Measurements from ENCODE around the gene AP3S2.
A peak's percentile ranks its signal among the peaks of the same experiment; 100 is the strongest.
"Not testable (repeated sequence)": the region's sequence is repeated elsewhere in the genome, so short reads cannot be mapped to it uniquely, and the experiment has no call there.

AP3S2 gene

GRCh38 chr15:89893027-89893426 lies 767 bp downstream of the AP3S2 start:
- H3K4me3 ChIP-seq (ENCODE audit: low read length) = peak overlapping the region; percentile 80
- TF ChIP-seq ZNF274 (IDR thresholded peaks at IDR 0.05; ENCODE audit: low read depth, low read length) = no peak

- no peak overlapping the region for H3K4me3 ChIP-seq (ENCODE audit: low read length)
Measured at GRCh38 chr15:89888214-89888804, 5.5 kb downstream of the AP3S2 start.

DNA sequence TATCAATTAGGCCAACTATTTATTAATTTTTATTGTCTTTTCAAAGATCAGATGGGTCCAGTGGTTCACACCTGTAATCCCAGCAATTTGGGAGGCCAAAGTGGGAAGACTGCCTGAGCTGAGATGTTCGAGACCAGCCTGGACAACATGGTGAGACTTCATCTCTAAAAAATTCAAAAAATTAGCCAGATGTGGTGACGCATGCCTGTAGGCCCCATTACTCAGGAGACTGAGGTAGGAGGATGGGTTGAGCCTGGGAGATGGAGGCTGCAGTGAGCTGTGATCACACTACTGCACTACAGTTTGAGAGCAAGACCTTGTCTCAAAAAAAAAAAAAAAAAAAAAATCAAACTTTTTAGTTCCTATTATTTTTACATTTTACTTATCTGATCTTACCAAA lies 8.2 kb downstream of the AP3S2 start:
- TF ChIP-seq ZNF274 (IDR thresholded peaks at IDR 0.05; ENCODE audit: low read depth, low read length) = no peak
- H3K4me3 ChIP-seq (ENCODE audit: low read length) = no peak overlapping the region

More at GRCh38 chr15:89888214-89888804, 5.5 kb downstream of the AP3S2 start:
- no peak for TF ChIP-seq ZNF274 (IDR thresholded peaks at IDR 0.05; ENCODE audit: low read depth, low read length)

GRCh38 chr15:89885179-89885578 lies 8.6 kb downstream of the AP3S2 start:
- not testable (repeated sequence) for H3K4me3 ChIP-seq (ENCODE audit: low read length)

DNA sequence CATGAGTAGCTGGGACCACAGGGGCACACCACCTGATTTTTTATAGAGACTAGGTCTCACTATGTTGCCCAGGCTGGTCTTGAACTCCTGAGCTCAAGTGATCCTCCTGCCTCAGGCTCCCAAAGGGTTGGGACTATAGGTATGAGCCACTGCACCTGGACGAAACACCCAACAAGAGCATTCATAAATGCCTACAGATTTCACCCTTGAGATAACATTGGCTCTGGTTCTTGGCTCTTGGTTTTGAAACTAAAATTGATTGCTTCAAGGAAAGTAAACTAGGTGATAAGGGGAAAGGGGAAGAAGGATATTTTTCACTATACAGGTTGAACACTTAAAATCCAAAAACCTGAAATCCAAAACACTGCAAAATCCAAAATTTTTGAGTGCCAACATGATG lies 10.3 kb downstream of the AP3S2 start:
- no peak for TF ChIP-seq ZNF274 (IDR thresholded peaks at IDR 0.05; ENCODE audit: low read depth, low read length)
- H3K4me3 ChIP-seq (ENCODE audit: low read length) = no peak overlapping the region

- H3K4me3 ChIP-seq (ENCODE audit: low read length) = no peak overlapping the region
- no peak for TF ChIP-seq ZNF274 (IDR thresholded peaks at IDR 0.05; ENCODE audit: low read depth, low read length)
Measured at GRCh38 chr15:89880727-89881126, 13.1 kb downstream of the AP3S2 start.

DNA sequence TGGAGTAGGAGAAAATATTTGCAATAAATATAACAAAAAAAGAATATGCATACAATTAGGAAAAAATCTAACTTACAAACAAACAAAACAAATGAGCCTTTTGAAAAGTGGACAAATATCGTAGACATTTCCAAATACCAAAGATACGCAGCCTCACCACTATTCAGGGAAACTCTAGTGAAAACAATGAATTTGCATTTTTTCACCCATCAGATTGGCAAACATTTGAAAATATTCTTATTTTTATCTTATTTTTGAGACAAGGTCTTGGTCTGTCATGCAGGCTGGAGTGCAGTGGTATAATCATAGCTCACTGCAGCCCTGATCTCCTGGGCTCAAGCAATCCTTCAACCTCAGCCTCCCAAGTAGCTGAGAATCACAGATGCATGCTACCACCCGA lies 15.5 kb downstream of the AP3S2 start:
- TF ChIP-seq ZNF274 (IDR thresholded peaks at IDR 0.05; ENCODE audit: low read depth, low read length) = no peak
- H3K4me3 ChIP-seq (ENCODE audit: low read length) = no peak overlapping the region

- no peak overlapping the region for H3K4me3 ChIP-seq (ENCODE audit: low read length)
- TF ChIP-seq ZNF274 (IDR thresholded peaks at IDR 0.05; ENCODE audit: low read depth, low read length) = no peak
Measured at GRCh38 chr15:89877083-89877425, 16.7 kb downstream of the AP3S2 start.

DNA sequence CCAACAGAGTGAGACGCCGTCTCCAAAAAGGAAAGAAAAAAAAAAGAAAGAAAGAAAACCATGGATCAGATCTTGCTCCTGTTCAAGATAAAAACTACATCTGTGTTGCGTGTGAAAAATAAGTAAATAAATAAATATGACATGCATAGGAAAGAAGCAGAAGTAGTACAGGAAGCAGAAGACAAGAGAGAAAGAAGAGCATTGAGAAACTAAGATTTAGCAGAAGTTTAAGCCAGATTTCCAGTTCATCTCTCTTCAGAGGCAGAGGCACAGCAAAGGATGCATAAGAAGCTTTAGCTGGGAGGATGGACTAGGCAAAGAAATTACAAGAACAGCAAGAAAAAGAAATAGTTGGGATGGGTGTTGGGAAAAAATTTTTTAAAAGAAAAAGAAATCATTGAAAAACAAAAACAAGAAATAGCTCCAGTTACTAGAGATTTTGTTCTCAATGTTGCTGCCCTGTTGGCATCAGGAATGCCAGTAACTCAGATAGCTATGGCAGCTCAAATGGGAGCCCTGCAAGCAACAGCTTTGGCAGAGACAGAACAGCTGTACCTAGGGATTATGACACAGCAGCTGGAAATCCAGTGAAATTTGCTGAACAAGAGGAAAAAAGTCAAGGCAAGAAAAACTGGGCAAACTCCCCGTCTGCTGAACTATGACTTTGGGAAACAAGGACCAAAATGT lies 17.3 kb downstream of the AP3S2 start:
- no peak overlapping the region for H3K4me3 ChIP-seq (ENCODE audit: low read length)
- TF ChIP-seq ZNF274 (IDR thresholded peaks at IDR 0.05; ENCODE audit: low read depth, low read length) = no peak

GRCh38 chr15:89875741-89876140 lies 18.1 kb downstream of the AP3S2 start:
- TF ChIP-seq ZNF274 (IDR thresholded peaks at IDR 0.05; ENCODE audit: low read depth, low read length) = no peak
- no peak overlapping the region for H3K4me3 ChIP-seq (ENCODE audit: low read length)

GRCh38 chr15:89874926-89875564 lies 18.7 kb downstream of the AP3S2 start:
- H3K4me3 ChIP-seq (ENCODE audit: low read length) = no peak overlapping the region
- TF ChIP-seq ZNF274 (IDR thresholded peaks at IDR 0.05; ENCODE audit: low read depth, low read length) = no peak

DNA sequence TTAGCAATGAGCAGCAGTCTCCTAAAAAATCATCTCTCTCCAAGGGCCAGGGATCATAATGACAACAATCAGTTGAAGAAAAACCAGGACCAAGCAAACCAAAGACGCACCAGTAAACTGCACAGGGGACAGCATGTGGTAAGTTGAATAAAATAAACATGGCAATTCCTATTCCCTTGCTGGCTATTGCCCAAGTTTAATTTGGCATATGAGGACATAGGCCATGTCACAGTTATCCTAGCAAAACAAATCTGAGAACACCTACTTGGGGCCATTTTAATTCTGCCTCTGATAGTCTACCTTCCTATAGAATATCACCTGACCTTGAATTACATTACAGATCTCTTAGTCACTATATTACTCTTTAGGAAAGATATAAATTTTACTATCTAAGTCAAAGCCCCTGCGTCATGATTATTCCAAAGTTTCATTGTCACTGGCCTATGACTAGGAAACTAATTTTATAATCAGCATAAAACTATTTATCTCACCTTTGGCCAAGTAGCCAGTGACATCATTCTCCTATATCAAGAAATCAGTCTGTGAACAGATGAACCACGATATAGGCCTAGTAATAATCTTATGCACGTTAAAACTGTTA lies 23.0 kb downstream of the AP3S2 start:
- H3K4me3 ChIP-seq (ENCODE audit: low read length) = no peak overlapping the region
- TF ChIP-seq ZNF274 (IDR thresholded peaks at IDR 0.05; ENCODE audit: low read depth, low read length) = no peak

GRCh38 chr15:89870006-89870405 lies 23.8 kb downstream of the AP3S2 start:
- no peak overlapping the region for H3K4me3 ChIP-seq (ENCODE audit: low read length)
- no peak for TF ChIP-seq ZNF274 (IDR thresholded peaks at IDR 0.05; ENCODE audit: low read depth, low read length)

DNA sequence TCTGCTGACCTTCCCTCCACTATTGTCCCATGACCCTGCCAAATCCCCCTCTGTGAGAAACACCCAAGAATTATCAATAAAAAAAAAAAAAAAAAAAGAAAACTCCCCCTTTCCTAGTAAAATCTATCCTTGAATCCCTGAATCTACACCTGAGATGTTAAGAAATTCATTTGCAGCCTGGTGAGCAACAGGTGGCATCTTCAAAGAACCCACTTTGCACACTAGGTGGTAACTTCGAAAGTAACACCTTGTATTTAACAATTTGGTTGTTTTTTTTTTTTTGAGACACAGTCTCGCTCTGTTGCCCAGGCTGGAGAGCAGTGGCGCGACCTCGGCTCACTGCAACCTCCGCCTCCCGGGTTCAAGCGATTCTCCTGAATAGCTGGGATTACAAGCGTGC lies 24.3 kb downstream of the AP3S2 start:
- not testable (repeated sequence) for H3K4me3 ChIP-seq (ENCODE audit: low read length)

All from GM08714 (cell line).